ENCODE results near the gene NIM1K.
"Not testable (repeated sequence)": the region's sequence is repeated elsewhere in the genome, so short reads cannot be mapped to it uniquely, and the experiment has no call there.

Gene NIM1K

DNA sequence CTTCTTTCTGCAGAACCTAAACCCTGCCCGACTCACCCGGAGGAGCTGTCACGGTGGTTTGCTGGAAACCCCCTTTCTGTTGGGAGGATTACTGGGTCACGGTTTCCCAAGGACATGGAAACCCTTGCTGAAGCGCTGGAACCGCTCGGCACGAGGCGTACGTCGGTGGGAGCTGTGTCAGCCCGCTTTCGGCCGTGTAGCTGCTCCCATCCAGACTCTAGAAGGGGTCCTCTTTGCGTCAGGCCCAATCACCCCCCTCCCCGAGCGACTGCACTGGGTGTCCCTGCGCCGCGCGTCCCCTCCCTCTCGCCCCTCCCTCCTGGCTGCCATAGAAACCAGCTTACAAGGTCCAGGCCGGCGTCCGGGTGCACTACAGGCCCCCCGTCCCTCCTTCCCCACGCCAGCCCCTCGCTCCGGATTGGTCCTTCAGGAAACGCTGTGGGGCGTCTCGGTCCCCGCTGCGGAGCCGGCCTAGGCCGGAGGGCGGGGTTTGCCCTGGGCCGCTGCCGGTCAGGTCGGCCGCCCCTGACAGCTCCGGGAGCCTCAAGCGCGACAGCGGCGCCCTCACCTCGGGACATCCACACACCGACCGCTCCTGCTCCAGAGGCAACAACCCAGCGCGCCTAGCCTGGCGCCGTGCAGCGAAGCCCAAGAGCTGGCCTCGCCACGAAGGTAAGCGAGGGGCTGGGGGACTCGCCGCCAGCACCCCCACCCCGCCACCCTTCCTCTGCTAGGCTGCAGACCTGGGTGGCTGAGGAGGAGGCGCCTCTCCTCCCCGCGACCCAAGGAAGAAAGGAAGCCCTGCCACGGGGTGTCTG is at the start of gene NIM1K:
NIM1K (plus strand) TSS at position 486 of the 818 bp plus-strand sequence. CDS start 53,551 bp downstream, outside the sequence.
- DNase-seq (ENCODE audit: low spot score), result no peak

DNA sequence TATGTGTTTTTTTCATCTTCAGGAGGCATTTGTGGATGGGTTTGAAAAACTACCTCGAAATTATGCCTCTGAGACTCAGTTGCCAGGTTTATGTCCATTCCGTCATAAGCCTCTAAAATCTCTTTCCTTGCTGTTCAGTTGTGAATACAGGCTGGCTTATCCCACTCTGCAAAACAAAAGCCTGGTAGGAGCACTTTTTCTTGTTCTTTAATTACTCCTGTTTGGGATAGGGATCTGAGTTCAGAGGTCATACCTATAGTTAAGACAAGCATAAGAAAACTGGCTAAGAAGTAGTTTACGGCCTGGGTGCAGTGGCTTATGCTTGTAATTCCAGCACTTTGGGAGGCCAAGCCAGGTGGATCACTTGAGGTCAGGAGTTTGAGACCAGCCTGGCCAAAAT is 47.0 kb upstream of the NIM1K start:
- DNase-seq (ENCODE audit: low spot score), result no peak

- no peak for DNase-seq (ENCODE audit: low spot score)
Measured at GRCh38 chr5:43146958-43147357, 45.1 kb upstream of the NIM1K start.

- DNase-seq (ENCODE audit: low spot score), result no peak
Measured at GRCh38 chr5:43148417-43148816, 43.6 kb upstream of the NIM1K start.

DNA sequence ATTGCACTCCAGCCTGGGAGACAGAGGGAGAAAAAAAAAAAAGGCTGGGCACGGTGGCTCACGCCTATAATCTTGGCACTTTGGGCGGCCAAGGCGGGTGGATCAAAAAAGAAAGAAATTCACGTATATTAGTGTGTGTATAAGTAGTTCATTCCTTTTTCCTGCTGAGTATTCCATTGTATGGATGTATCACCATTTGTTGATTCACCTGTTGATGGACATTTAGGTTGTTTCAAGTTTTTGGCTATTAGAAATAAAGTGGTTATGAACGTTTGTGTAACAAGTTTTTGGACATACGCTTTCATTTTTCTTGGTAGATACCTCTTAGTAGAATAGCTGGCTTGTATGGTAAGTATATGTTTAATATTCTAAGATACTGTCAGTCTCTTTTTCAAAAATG is 42.8 kb upstream of the NIM1K start:
- DNase-seq (ENCODE audit: low spot score), result no peak

DNA sequence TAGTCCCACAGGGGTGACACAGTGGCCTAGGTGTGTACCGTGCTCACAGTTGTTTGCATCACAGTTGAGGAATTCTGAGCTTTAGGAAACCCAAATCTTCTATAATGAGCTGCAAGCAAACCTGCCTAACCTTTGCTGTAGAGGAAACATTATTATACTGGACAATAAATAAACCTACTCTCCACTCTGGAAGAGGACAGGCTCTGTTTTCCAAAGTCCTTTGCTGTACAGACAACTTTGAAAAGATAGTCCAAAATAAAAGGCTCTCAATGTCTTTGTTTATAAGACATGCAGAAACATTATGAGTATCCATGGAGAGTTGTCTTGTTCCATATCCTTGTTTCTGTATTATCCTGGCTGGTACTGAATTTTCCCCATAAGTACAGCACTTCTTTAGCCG is 42.0 kb upstream of the NIM1K start:
- no peak for DNase-seq (ENCODE audit: low spot score)

DNA sequence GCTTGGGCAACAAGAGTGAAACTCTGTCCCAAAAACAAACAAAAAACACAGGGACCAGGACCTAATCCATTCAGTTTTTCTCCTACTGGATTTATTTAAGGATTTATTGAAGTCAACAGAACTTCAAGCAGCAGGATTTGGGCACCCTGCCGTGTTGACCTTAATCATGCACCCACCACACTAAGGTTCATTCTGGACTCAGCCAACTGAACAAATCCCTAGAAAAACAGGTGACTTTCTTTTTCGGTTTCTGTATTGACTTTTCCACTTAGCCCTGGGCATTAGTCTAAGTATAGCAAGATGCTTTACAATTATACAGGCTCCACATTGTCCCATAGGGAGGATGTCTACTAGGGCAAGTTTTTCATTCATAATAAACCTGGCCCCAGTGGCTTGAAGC is 41.3 kb upstream of the NIM1K start:
- no peak for DNase-seq (ENCODE audit: low spot score)

GRCh38 chr5:43152946-43153345 is 39.1 kb upstream of the NIM1K start:
- no peak for DNase-seq (ENCODE audit: low spot score)

DNA sequence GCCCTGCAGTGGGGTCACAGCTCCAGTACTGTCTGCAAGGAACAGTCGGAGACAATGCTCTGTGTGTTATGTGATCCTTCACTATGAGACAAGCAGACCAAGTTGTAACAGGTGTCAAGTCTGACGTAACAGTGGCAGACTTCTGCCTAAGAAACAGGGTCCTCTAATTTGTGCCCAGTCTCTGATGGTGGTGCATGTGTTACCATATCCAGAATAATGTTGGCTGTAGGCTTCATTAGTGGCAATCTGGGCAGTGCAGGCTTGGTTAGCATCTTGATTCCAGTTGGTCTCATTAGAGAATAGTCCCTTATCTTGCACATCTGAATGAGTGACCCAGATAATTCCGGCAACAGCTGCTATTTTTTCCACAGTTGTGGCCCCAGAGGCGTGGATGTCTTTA is 37.6 kb upstream of the NIM1K start:
- no peak for DNase-seq (ENCODE audit: low spot score)

GRCh38 chr5:43155394-43156096 is 36.5 kb upstream of the NIM1K start:
- no peak for DNase-seq (ENCODE audit: low spot score)

DNA sequence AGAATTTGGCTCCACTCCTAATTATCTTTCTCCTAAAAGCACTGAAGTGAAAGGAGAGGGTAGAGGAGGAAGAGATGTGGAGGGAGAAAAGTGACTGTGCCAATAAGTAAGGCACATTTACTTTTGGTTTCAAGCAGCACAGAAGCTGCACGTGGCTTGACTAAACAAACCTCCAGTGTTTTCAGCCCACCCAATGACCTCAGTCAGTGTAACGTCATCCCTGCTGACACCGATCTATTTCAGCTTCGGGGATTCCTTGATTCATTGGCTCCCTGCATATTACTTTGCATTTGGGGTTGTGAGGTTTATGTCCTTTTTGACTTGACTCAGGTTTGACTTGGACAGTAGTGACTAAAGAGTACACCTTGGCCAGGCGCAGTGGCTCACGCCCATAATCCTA is 35.6 kb upstream of the NIM1K start:
- no peak for DNase-seq (ENCODE audit: low spot score)

DNA sequence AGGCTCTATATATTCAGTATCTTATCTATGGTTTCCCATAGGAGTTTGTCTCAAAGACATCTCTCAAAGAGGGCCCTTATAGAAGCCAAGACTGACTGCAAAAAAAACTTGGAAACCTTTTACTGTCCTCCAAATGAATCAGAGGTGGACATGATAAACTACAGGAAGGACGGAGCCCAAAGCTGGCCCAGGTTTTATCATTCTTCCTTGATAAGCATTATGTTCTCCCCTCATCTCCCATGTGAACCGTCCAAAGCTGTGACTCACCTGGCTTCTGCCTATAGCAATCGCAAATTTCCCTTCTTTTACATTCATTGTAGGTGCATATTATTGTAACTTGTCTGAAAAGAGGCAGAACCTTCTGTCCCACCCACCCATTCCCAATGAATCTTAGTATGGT is 35.0 kb upstream of the NIM1K start:
- no peak for DNase-seq (ENCODE audit: low spot score)

DNA sequence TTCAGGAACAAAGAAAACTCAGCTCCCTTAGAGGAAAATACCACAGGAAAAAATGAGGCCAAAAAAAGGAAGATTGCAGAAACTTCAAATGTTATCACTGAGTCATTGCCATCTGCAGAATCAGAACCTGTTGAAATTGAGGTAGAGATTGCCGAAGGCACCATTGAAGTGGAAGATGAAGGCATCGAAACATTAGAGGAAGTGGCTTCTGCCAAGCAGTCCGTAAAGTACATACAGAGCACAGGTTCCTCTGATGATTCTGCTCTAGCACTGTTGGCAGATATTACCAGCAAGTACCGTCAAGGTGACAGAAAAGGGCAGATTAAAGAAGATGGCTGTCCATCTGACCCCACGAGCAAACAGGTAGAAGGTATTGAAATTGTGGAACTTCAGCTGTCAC is 30.8 kb upstream of the NIM1K start:
- DNase-seq (ENCODE audit: low spot score), result no peak

GRCh38 chr5:43164801-43165200 is 27.2 kb upstream of the NIM1K start:
- DNase-seq (ENCODE audit: low spot score), result not testable (repeated sequence)

GRCh38 chr5:43165323-43165722 is 26.7 kb upstream of the NIM1K start:
- no peak for DNase-seq (ENCODE audit: low spot score)

- DNase-seq (ENCODE audit: low spot score), result no peak
Measured at GRCh38 chr5:43168175-43168574, 23.9 kb upstream of the NIM1K start.

GRCh38 chr5:43171451-43171850 is 20.6 kb upstream of the NIM1K start:
- DNase-seq (ENCODE audit: low spot score), result no peak

GRCh38 chr5:43171926-43172325 is 20.1 kb upstream of the NIM1K start:
- peak; percentile 39 for DNase-seq (ENCODE audit: low spot score)

GRCh38 chr5:43172779-43173178 is 19.2 kb upstream of the NIM1K start:
- no peak for DNase-seq (ENCODE audit: low spot score)

DNA sequence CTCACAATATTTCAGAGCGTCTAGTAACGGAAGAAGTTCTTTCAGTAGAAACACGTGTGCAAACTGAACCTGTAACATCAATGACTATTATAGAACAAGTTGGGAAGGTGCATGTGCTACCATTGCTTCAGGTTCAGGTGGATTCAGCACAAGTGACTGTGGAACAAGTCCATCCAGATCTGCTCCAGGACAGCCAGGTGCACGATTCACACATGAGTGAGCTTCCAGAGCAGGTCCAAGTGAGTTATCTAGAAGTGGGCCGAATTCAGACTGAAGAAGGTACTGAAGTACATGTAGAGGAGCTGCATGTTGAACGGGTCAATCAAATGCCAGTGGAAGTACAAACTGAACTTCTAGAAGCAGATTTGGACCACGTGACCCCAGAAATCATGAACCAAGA is 17.4 kb upstream of the NIM1K start:
- DNase-seq (ENCODE audit: low spot score), result no peak

GRCh38 chr5:43179836-43180235 is 12.2 kb upstream of the NIM1K start:
- DNase-seq (ENCODE audit: low spot score), result no peak

DNA sequence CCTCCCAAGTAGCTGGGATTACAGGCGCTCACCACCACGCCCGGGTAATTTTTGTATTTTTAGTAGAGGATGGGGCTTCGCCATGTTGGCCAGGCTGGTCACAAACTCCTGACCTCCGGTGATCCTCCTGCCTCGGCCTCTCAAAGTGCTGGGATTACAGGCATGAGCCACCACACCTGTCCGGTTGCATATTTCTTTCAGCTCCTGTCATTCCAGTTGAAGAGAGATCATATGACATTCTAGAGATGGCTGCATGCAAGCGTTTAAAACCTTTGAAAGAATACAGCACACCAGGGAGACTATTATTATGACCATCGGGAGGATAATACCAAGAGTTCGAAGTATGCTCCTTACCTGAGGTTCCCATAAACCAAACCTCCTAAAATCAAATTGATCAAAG is 9.6 kb upstream of the NIM1K start:
- DNase-seq (ENCODE audit: low spot score), result no peak

DNA sequence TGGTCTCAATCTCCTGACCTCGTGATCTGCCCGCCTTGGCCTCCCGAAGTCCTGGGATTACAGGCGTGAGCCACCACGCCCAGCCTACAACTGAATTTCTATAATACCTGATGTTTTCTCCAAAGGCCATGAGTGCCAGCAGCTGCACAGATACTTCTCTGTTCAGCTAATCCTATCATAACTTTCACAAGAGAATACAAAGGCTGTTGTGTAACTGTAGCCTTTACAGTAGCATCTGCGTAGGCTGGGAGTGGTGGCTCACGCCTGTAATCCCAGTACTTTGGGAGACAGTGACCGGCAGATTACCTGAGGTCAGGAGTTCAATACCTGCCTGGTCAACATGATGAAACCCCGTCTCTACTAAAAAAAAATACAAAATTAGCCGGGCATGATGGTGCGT is 8.9 kb upstream of the NIM1K start:
- not testable (repeated sequence) for DNase-seq (ENCODE audit: low spot score)

All from RKO (cell line).